ENCODE measurements around the gene NDUFV2.

DNA sequence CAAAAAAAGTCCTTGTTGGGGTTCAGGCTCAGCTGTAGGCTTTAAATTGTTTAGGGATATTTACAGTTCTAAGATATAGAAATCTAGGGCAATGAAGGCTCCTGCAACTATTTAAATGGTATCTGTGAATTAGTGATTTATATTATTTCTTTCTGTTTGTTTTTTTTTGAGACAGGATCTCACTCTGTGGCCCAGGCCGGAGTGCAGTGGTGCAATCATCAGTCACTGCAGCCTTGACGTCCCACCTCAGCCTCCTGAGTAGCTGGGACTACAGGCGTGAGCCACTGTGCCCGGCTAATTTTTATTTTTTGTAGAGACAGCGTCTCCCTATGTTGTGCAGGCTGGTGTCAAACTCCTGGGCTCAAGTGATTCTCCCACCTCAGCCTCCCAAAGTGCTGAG, 32.3 kb upstream of the NDUFV2 start:
- TF ChIP-seq POLR2A (IDR thresholded peaks at IDR 0.05) = no peak
- TF ChIP-seq, protein P1, sequence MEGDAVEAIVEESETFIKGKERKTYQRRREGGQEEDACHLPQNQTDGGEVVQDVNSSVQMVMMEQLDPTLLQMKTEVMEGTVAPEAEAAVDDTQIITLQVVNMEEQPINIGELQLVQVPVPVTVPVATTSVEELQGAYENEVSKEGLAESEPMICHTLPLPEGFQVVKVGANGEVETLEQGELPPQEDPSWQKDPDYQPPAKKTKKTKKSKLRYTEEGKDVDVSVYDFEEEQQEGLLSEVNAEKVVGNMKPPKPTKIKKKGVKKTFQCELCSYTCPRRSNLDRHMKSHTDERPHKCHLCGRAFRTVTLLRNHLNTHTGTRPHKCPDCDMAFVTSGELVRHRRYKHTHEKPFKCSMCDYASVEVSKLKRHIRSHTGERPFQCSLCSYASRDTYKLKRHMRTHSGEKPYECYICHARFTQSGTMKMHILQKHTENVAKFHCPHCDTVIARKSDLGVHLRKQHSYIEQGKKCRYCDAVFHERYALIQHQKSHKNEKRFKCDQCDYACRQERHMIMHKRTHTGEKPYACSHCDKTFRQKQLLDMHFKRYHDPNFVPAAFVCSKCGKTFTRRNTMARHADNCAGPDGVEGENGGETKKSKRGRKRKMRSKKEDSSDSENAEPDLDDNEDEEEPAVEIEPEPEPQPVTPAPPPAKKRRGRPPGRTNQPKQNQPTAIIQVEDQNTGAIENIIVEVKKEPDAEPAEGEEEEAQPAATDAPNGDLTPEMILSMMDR (IDR thresholded peaks at IDR 0.05) = no peak

All from Peyer's patch (tissue), 4 donors.